ENCODE measurements around the gene PPP1R1A.

DNA sequence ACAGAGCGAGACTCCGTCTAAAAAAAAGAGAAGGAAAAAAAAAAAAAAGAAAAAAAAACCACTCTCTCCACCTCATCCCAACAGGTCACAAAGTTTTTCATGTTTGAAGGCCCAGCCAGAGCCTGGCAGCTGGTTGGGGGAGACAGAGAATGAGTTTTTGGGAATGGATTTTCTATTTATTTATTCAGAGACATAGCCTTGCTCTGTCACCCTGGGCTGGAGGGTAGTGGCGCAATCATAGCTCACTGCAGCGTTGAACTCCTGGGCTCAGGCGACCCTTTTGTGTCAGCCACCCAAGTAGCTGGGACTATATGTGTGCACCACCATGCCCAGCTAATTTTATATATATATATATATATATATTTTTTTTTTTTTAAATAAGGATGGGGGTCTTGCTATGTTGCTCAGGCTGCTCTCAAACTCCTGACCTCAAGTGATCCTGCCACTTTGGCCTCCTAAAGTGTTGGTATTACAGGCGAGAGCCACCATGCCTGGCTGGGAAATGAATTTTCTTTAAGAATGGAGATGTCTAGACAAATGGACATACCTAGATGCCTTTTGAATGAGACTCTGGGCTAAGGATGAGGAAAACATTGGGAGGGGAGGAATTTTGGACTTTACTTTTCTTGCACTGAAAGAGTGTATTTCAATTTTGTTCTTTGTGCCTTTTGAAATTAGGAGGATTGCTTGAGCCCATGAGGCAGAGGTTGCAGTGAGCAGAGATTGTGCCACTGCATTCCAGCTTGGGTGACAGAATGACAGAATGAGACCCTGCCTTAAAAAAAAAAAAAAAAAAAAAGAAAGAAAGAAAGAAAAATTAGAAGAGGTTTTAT, 16.9 kb upstream of the PPP1R1A start:
- TF ChIP-seq CTCF (IDR thresholded peaks at IDR 0.05; ENCODE audit: insufficient read depth, low read length, poor library complexity, severe bottlenecking) = no peak
- no peak for TF ChIP-seq EZH2phosphoT487 (conservative IDR thresholded peaks at IDR 0.05; ENCODE audit: low read length)
